ENCODE data around the gene ZNRF3. TPM values are rescaled to one million over a fixed set of nuclear protein-coding genes. Genes with fewer than 3 reads are reported as not detected.

The ZNRF3 gene
- total and polyA plus RNA-seq, 2 experiments from 2014 or later: 11.1 to 32.2 TPM

- TF ChIP-seq REST (IDR thresholded peaks at IDR 0.05; ENCODE audit: unreplicated experiment): no peak
- no peak for TF ChIP-seq CTCF (conservative IDR thresholded peaks at IDR 0.05; ENCODE audit: low read depth in 2 of 2)
- TF ChIP-seq CREB1 (CRISPR knock-in tag; IDR thresholded peaks at IDR 0.05; ENCODE audit: low read depth): no peak
- TF ChIP-seq ETS1 (IDR thresholded peaks at IDR 0.05): no peak
- no peak for TF ChIP-seq NANOG (IDR thresholded peaks at IDR 0.05; ENCODE audit: borderline replicate concordance)
- TF ChIP-seq STAT1 (IDR thresholded peaks at IDR 0.05; ENCODE audit: unreplicated experiment): no peak
- TF ChIP-seq POLR2AphosphoS5 (IDR thresholded peaks at IDR 0.05; ENCODE audit: low read depth): no peak
- no peak for TF ChIP-seq ZNF331 (CRISPR knock-in tag; IDR thresholded peaks at IDR 0.05; ENCODE audit: low read depth)
These were observed 28.7 kb downstream of the ZNRF3 start (continued) for GRCh38 chr22:28911777-28912669.

GRCh38 chr22:28914201-28914600, 30.8 kb downstream of the ZNRF3 start:
- no peak overlapping the region for H2AFZ ChIP-seq
- H3K27me3 ChIP-seq (ENCODE audit: insufficient read depth): no peaks in the 10 kb centered on the region
- H3K36me3 ChIP-seq (ENCODE audit: insufficient read depth): no peaks in the 10 kb centered on the region
- peaks cover 45% of the 10 kb centered on the region for H3K4me1 Mint-ChIP-seq
- ATAC-seq (no peak), DNase-seq (ENCODE audit: low spot score) (no peak)
- no peak overlapping the region for H3K4me3 Mint-ChIP-seq
- no peak overlapping the region for H3K27ac Mint-ChIP-seq
- H3K9me2 ChIP-seq (ENCODE audit: insufficient read depth): no peaks in the 10 kb centered on the region
- peaks cover 100% of the 10 kb centered on the region for H3K79me2 ChIP-seq (replicated peaks; ENCODE audit: insufficient read depth)
- peaks cover 65% of the 10 kb centered on the region for H4K20me1 ChIP-seq (replicated peaks; ENCODE audit: insufficient read depth)
- no peaks in the 10 kb centered on the region for H3K36me3 Mint-ChIP-seq (ENCODE audit: low read depth)
- no peak overlapping the region for H3K4me3 ChIP-seq
- peaks cover 43% of the 10 kb centered on the region for H3K4me1 ChIP-seq (ENCODE audit: insufficient read depth)
- H3F3A ChIP-seq (replicated peaks; ENCODE audit: low read depth): peaks cover 6% of the 10 kb centered on the region; the same call in 1 of the 2 replicates
- peaks cover 3% of the 10 kb centered on the region for H3K27me3 Mint-ChIP-seq (ENCODE audit: insufficient read depth, low read depth, poor library complexity)
- H3K4me2 ChIP-seq: no peak overlapping the region
- no peak overlapping the region for H3K27ac ChIP-seq (ENCODE audit: low read depth)
- no peaks in the 10 kb centered on the region for H3K9me3 Mint-ChIP-seq
- TF ChIP-seq EZH2phosphoT487 (IDR thresholded peaks at IDR 0.05; ENCODE audit: unreplicated experiment): no peak
- no peak for TF ChIP-seq EZH2 (IDR thresholded peaks at IDR 0.05; ENCODE audit: low read depth, unreplicated experiment)
- TF ChIP-seq ETS1 (IDR thresholded peaks at IDR 0.05): no peak
- no peak for TF ChIP-seq CTCF (conservative IDR thresholded peaks at IDR 0.05; ENCODE audit: low read depth in 2 of 2)
- TF ChIP-seq JUNB (IDR thresholded peaks at IDR 0.05; ENCODE audit: unreplicated experiment): no peak
- no peak for TF ChIP-seq ZNF114 (CRISPR knock-in tag; IDR thresholded peaks at IDR 0.05)
- TF ChIP-seq NANOG (IDR thresholded peaks at IDR 0.05; ENCODE audit: borderline replicate concordance): no peak
- TF ChIP-seq CREB1 (CRISPR knock-in tag; IDR thresholded peaks at IDR 0.05; ENCODE audit: low read depth): no peak
- TF ChIP-seq REST (IDR thresholded peaks at IDR 0.05; ENCODE audit: unreplicated experiment): no peak
- no peak for TF ChIP-seq STAT1 (IDR thresholded peaks at IDR 0.05; ENCODE audit: unreplicated experiment)
